NCI-H1092 (cell line): ENCODE measurements around the gene PGP.
"Not testable (repeated sequence)": the region's sequence is repeated elsewhere in the genome, so short reads cannot be mapped to it uniquely, and the experiment has no call there.

Experiments used
- DNase-seq: peaks from one replicate; lab custom pipeline; 2025; lab: John Stamatoyannopoulos, UW

Gene PGP

GRCh38 chr16:2214719-2214968 is at the start of gene PGP:
Gene PGP, minus strand, starts transcription at chr16:2214840. Its CDS starts 63 bp downstream, at chr16:2214777.
- no peak for DNase-seq

DNA sequence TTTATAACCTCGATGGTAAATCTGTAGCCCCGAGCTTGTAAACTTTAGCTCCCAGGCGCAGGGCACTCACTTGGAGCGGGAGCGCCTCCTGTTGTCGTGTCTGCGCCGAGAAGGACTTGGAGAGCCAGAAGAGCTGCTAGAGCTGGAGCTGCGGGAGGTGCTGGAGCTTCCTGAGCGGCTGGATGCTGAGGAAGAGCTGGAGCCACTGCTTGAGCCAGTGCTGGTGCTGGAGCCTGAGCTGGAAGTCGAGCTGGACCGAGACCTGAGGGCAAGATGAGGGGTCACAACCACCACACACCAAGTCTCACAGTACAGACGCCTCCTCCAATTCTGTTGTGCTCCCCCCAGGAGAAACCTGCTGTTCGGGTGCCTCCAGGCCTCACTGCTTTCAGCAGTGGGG is 48.4 kb upstream of the PGP start:
- not testable (repeated sequence) for DNase-seq

DNA sequence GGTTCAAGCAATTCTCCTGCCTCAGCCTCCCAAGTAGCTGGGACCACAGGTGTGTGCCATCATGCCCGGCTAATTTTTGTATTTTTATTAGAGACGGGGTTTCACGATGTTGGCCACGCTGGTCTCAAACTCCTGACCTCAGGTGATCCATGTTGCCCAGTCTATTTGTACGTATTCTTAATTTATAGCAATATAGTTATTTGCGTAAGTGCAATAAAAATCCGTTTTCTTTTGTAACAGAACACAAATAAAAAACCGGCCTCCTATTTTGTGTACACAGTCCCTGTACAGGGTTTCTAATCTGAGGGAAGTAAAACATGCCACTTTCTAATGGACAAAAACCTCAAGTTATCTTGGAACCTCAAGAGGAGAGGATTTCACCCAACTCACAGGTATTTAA is 45.6 kb upstream of the PGP start:
- DNase-seq = no peak

GRCh38 chr16:2258530-2258929 is 43.9 kb upstream of the PGP start:
- DNase-seq = not testable (repeated sequence)

- DNase-seq = no peak
Observed at GRCh38 chr16:2257726-2258125, 43.1 kb upstream of the PGP start.

DNA sequence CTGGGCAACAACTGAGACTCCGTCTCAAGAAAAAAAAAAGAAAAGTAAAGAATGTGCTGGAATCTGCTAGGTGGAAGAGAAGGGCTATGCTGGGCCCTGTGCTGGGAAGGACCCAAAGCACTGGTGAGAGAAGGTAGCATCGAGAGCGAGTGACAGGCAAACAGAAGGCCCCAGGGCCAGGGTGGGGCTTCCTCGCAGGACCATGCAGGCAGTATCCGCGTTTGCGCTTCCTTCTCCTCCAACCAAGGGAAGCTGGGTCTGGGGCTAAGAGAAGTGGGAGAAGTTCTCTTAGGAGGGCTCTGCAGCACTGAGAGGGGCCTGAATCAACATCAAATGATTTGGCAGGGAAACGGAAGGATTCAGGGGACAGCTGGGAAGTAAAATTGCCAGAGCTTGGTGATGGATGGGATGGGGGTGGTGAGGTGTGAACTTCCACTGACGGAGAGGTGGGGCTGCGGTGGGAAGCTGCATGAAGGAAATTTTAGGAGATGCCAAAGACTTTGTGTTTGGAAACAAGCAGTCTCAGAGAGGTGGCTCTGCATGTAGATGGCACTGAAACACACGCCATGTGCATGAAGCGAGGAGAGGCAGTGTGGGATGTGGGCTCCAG is 42.0 kb upstream of the PGP start:
- no peak for DNase-seq

GRCh38 chr16:2253293-2253692 is 38.7 kb upstream of the PGP start:
- no peak for DNase-seq

GRCh38 chr16:2252806-2253148 is 38.1 kb upstream of the PGP start:
- DNase-seq = no peak

- DNase-seq = peak; percentile 92
Observed at GRCh38 chr16:2251296-2252111, 36.9 kb upstream of the PGP start, which contains the start of gene ECI1. Gene ECI1, minus strand, starts transcription at chr16:2251587. Its CDS starts 21 bp downstream, at chr16:2251566.

GRCh38 chr16:2250652-2251295 is 36.1 kb upstream of the PGP start:
- DNase-seq = no peak

- DNase-seq = no peak
Observed at GRCh38 chr16:2246301-2246885, 31.8 kb upstream of the PGP start.

DNA sequence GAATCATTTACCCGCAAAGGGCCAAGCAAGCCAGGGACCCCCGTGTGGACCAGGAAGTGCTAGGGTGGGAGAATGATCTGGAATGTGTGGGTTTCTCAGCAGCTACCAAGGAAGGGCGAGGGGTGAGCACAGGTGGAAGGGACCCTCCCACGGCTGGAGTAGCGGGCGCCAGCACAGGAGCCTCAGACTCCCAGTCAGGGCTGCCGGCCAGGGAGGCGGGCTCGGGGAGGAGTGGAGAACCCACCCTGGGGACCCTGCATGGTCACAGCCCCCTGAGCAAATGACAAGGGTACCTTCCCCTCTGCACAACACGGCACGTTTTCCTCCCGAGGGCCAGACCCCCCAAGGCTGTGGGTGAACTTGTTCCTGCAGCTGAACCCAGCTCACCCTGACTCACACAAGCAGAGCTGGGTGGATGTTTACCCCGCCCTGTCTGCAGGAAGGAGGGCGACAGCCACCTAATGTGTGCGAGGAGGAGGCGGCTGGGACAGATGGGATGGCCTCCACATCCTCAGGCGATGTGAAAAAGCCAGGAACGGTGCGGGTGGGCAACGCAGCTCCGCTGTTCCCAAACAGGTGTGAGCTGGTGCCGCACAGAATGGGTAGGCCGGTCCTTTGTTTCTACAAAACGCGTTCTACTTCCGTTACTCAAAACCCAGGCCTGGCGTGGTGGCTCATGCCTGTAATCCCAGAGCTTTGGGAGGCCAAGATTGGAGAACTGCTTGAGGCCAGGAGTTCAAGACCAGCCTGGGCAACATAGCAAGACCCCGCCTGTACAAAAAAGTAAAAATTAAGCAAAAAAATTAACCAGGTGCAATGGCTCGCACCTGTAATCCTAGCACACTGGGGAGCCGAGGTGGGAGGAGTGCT is 30.5 kb upstream of the PGP start:
- no peak for DNase-seq

GRCh38 chr16:2244301-2244700 is 29.7 kb upstream of the PGP start:
- DNase-seq = no peak

DNA sequence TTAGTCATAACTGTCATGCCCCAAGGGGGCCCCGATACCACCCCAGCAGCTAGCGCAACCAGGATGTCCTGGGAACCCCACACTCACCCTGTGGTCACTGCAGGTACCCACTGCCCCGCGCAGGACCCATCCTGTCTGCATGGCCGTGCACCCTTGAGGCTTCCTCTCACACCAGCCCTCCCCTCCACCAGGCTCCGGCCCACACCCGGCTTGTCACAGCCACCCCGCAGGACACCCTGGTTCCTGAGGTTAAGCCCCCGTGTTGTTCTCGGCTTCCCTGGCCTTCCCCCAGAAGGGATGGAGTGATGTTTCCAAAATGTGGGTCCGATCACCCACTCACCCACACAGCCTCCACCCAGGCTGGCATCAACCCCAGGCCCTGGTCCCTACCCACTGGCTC is 29.1 kb upstream of the PGP start:
- DNase-seq = no peak

- no peak for DNase-seq
Observed at GRCh38 chr16:2243031-2243528, 28.4 kb upstream of the PGP start.

DNA sequence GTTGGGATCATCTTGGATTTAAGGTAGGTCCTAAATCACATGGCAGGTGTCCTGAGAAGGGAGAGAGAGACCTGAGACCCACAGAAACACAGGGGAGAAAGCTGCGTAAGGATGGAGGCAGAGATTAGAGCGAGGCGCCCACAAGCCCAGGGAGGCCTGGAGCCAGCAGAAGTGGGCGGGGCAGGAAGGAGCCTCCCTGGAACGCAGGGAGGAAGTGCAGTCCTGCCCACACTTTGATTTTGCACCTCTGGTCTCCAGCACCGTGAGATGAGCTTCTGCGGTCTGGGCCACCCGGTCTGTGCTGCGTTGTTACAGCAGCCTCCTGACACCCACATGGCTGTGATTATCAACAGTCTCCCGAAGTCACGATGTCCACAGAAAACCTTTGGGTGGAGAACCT is 28.0 kb upstream of the PGP start:
- no peak for DNase-seq

- not testable (repeated sequence) for DNase-seq
Observed at GRCh38 chr16:2240331-2240730, 25.7 kb upstream of the PGP start.

GRCh38 chr16:2238838-2239675 is 24.4 kb upstream of the PGP start:
- DNase-seq = no peak

- DNase-seq = no peak
Observed at GRCh38 chr16:2238150-2238837, 23.7 kb upstream of the PGP start.

GRCh38 chr16:2237493-2238149 is 23.0 kb upstream of the PGP start:
- no peak for DNase-seq
